Ovary (tissue), 3 donors: Measurements from ENCODE around the gene CNOT1.
"Not testable (repeated sequence)": the region's sequence is repeated elsewhere in the genome, so short reads cannot be mapped to it uniquely, and the experiment has no call there.

Source experiments
- EP300 ChIP-seq: sonication (generic); formaldehyde crosslinking; IDR thresholded peaks from one replicate; pipeline ENCODE4 v1.6.1; 2017; ENCODE audit warnings: antibody characterized with exemption
- POLR2A ChIP-seq: fragments of 450-650 bp; IDR thresholded peaks from one replicate; pipeline ENCODE4 v1.6.1; 2017; ENCODE audit warnings: antibody characterized with exemption, mild to moderate bottlenecking, moderate library complexity
- TF ChIP-seq, protein P1 (sequence below), 3 donors: fragments of 450-650 bp in 2 of 3; fragments of 200-600 bp in 1 of 3; IDR thresholded peaks; one replicate each; pipeline versions ENCODE4 v1.5.1 to v1.8.0; 2016 to 2022; ENCODE audit warnings: antibody characterized with exemption in 3 of 3, mild to moderate bottlenecking in 1 of 3
- donor health status: DM: no; HTN: no; CAD: no.

DNA sequence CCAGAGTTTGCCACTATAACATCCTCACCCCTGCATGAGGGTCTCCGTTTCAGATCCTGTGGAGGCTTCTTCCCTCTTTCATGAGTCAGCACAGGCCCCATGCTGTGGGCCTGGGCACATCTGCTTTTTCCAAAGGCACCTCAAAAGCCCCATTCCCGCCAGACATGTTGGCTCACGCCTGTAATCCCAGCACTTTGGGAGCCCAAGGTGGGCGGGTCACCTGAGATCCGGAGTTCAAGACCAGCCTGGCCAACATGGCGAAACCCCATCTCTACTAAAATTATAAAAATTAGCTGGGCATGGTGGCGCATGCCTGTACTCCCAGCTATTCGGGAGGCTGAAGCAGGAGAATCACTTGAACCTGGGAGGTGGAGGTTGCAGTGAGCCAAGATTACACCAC is 139.1 kb downstream of the CNOT1 start:
- TF ChIP-seq, protein P1, sequence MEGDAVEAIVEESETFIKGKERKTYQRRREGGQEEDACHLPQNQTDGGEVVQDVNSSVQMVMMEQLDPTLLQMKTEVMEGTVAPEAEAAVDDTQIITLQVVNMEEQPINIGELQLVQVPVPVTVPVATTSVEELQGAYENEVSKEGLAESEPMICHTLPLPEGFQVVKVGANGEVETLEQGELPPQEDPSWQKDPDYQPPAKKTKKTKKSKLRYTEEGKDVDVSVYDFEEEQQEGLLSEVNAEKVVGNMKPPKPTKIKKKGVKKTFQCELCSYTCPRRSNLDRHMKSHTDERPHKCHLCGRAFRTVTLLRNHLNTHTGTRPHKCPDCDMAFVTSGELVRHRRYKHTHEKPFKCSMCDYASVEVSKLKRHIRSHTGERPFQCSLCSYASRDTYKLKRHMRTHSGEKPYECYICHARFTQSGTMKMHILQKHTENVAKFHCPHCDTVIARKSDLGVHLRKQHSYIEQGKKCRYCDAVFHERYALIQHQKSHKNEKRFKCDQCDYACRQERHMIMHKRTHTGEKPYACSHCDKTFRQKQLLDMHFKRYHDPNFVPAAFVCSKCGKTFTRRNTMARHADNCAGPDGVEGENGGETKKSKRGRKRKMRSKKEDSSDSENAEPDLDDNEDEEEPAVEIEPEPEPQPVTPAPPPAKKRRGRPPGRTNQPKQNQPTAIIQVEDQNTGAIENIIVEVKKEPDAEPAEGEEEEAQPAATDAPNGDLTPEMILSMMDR (IDR thresholded peaks at IDR 0.05): not testable (repeated sequence)
- TF ChIP-seq POLR2A, EP300: not testable (repeated sequence)
